MM.1S (cell line): ENCODE results near the gene HS3ST6.
"Not testable (repeated sequence)": the region's sequence is repeated elsewhere in the genome, so short reads cannot be mapped to it uniquely, and the experiment has no call there.

Source experiments
- DNase-seq: peaks from one replicate; pipeline ENCODE4 v3.0.0-alpha.2; 2015
- H2AFZ ChIP-seq: fragments of 300-600 bp; sonication (generic); 2 replicates; pipeline ENCODE4 v1.6.0; 2016; ENCODE audit warnings: antibody characterized with exemption, low read length
- H3F3A ChIP-seq: fragments of 300-600 bp; sonication (generic); 2 replicates; pipeline ENCODE4 v1.6.1; 2016; ENCODE audit warnings: mild to moderate bottlenecking, antibody characterized with exemption, low read length, moderate library complexity, mixed read lengths; ENCODE audit not compliant: insufficient read depth
- H3K27ac ChIP-seq: fragments of 300-600 bp; sonication (generic); 2 replicates; pipeline ENCODE4 v1.5.1; 2016; ENCODE audit warnings: mild to moderate bottlenecking, low read length
- H3K27me3 ChIP-seq: fragments of 300-600 bp; sonication (generic); replicated peaks from 2 replicates; pipeline ENCODE4 v1.6.0; 2016; ENCODE audit warnings: low read length; ENCODE audit not compliant: insufficient read depth
- H3K36me3 ChIP-seq: fragments of 300-600 bp; sonication (generic); replicated peaks from 2 replicates; pipeline ENCODE4 v1.6.1; 2016; ENCODE audit warnings: mild to moderate bottlenecking, low read length, mixed read lengths; ENCODE audit not compliant: insufficient read depth
- H3K4me1 ChIP-seq: fragments of 300-600 bp; sonication (generic); 2 replicates; pipeline ENCODE4 v1.6.1; 2016; ENCODE audit warnings: low read length, mixed read lengths
- H3K4me2 ChIP-seq: fragments of 300-600 bp; sonication (generic); 2 replicates; pipeline ENCODE4 v1.6.0; 2016; ENCODE audit warnings: low read depth, low read length
- H3K4me3 ChIP-seq: fragments of 300-600 bp; sonication (generic); 2 replicates; pipeline ENCODE4 v1.5.1; 2016; ENCODE audit warnings: low read length, mixed read lengths
- H3K79me2 ChIP-seq: fragments of 300-600 bp; sonication (generic); 2 replicates; pipeline ENCODE4 v1.6.1; 2016; ENCODE audit warnings: mixed run types, low read length, mixed read lengths
- H3K9ac ChIP-seq: fragments of 300-600 bp; sonication (generic); 2 replicates; pipeline ENCODE4 v1.6.1; 2016; ENCODE audit warnings: low read length, mixed read lengths
- H3K9me2 ChIP-seq: fragments of 300-600 bp; sonication (generic); replicated peaks from 2 replicates; pipeline ENCODE4 v1.6.1; 2016; ENCODE audit warnings: mild to moderate bottlenecking, low read length, mixed read lengths; ENCODE audit not compliant: insufficient read depth
- H3K9me3 ChIP-seq: fragments of 300-600 bp; sonication (generic); replicated peaks from 2 replicates; pipeline ENCODE4 v1.6.1; 2016; ENCODE audit warnings: mild to moderate bottlenecking, low read length, mixed read lengths; ENCODE audit not compliant: insufficient read depth
- H4K20me1 ChIP-seq: fragments of 300-600 bp; sonication (generic); 2 replicates; pipeline ENCODE4 v1.6.1; 2016; ENCODE audit warnings: mild to moderate bottlenecking, low read length, moderate library complexity, mixed read lengths; ENCODE audit not compliant: insufficient read depth
- CTCF ChIP-seq: fragments of 300-600 bp; sonication (generic); IDR thresholded peaks from 2 replicates; pipeline ENCODE4 v1.5.1; 2016; ENCODE audit warnings: antibody characterized with exemption, low read length, mixed read lengths
- EZH2 ChIP-seq: fragments of 300-600 bp; sonication (generic); optimal IDR thresholded peaks from 2 replicates; pipeline ENCODE3; 2017; ENCODE audit warnings: low read depth, mild to moderate bottlenecking, antibody characterized with exemption, low read length, mixed read lengths
- EZH2phosphoT487 ChIP-seq: fragments of 300-600 bp; sonication (generic); IDR thresholded peaks from 2 replicates; pipeline ENCODE4 v1.6.1; 2018; ENCODE audit warnings: antibody characterized with exemption, low read length

HS3ST6 gene

GRCh38 chr16:1877089-1877488, 41.1 kb downstream of the HS3ST6 start:
- no peaks in the 10 kb centered on the region for H3K79me2 ChIP-seq
- no peak overlapping the region for H3K4me2 ChIP-seq
- H3K4me3 ChIP-seq: no peak overlapping the region
- 0 out of 2 replicates have a peak, but pooled peaks cover 4% of the 10 kb centered on the region for H3K4me1 ChIP-seq
- no peaks in the 10 kb centered on the region for H4K20me1 ChIP-seq
- H3F3A ChIP-seq: peaks cover 6% of the 10 kb centered on the region; the same call in 1 of the 2 replicates
- DNase-seq: no peak
- no peaks in the 10 kb centered on the region for H3K9me3 ChIP-seq
- TF ChIP-seq EZH2phosphoT487 (no peak), CTCF (no peak), EZH2 (no peak)
- no peaks in the 10 kb centered on the region for H3K27me3 ChIP-seq
- no peak overlapping the region for H2AFZ ChIP-seq
- H3K9ac ChIP-seq: no peak overlapping the region
- no peak overlapping the region for H3K27ac ChIP-seq
- no peaks in the 10 kb centered on the region for H3K36me3 ChIP-seq
- no peaks in the 10 kb centered on the region for H3K9me2 ChIP-seq

DNA sequence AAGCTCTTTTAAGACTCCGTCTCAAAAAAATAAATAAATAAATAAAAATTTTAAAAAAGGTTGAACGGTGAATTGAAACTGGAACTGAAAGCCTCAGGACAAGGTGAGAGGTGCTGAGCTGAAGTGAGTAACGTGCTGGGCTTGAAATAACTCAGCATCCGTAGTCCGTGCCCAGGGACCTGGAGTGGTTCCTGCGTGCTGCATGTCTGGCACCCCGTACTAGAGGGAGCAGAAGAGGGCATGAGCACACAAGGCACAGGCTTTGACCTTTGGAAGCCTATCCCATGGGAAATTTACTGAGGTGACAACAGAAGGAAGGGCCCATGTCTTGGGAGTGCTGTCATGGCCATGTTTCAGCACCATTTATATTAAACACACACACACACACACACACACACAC, 41.7 kb downstream of the HS3ST6 start:
- DNase-seq: peak; percentile 86
- Histone ChIP-seq H3F3A (peaks cover 6% of the 10 kb centered on the region; the same call in 1 of the 2 replicates), H2AFZ (0 out of 2 replicates have a peak overlapping the region, but pooled peaks have one; percentile 34), H3K79me2 (no peaks in the 10 kb centered on the region), H3K27me3 (no peaks in the 10 kb centered on the region), H3K36me3 (no peaks in the 10 kb centered on the region), H3K4me3 (peak overlapping the region; percentile 24; the same call in 1 of the 2 replicates), H4K20me1 (no peaks in the 10 kb centered on the region), H3K27ac (peak overlapping the region; percentile 33; the same call in 1 of the 2 replicates), H3K4me1 (0 out of 2 replicates have a peak, but pooled peaks cover 4% of the 10 kb centered on the region), H3K9me3 (no peaks in the 10 kb centered on the region), H3K9ac (no peak overlapping the region), H3K4me2 (peak overlapping the region; percentile 47; the same call in 1 of the 2 replicates), H3K9me2 (no peaks in the 10 kb centered on the region)
- TF ChIP-seq EZH2phosphoT487 (no peak), CTCF (no peak), EZH2 (no peak)

DNA sequence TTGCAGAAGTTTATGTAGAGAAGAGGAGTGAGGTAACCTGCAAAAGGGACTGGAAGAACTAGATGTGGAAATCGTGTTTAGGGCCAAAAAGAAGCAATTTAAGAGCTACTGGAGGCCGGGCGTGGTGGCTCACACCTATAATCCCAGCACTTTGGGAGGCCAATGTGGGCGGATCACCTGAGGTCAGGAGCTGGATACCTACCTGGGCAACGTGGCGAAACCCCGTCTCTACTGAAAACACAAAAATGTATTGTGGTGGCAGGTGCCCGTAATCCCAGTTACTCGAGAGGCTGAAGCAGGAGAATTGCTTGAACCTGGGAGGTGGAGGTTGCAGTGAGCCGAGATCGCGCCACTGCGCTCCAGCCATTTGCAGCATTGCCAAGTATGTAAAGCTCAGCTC, 42.1 kb downstream of the HS3ST6 start:
- peak; percentile 41 for DNase-seq
- Histone ChIP-seq H3K4me3 (peak overlapping the region; percentile 24; the same call in 1 of the 2 replicates), H3K27ac (peak overlapping the region; percentile 33; the same call in 1 of the 2 replicates), H2AFZ (0 out of 2 replicates have a peak overlapping the region, but pooled peaks have one; percentile 34), H3K4me2 (peak overlapping the region; percentile 47; the same call in 1 of the 2 replicates)
- not testable (repeated sequence) for H3K36me3 ChIP-seq, H3K9ac ChIP-seq, H4K20me1 ChIP-seq, H3K9me2 ChIP-seq, H3K9me3 ChIP-seq, H3K27me3 ChIP-seq, H3F3A ChIP-seq, H3K79me2 ChIP-seq, H3K4me1 ChIP-seq

GRCh38 chr16:1874854-1875253, 43.4 kb downstream of the HS3ST6 start:
- DNase-seq: no peak
- H3K9me3 ChIP-seq: no peaks in the 10 kb centered on the region
- H3K4me2 ChIP-seq: no peak overlapping the region
- peaks cover 6% of the 10 kb centered on the region; the same call in 1 of the 2 replicates for H3F3A ChIP-seq
- H3K9me2 ChIP-seq: no peaks in the 10 kb centered on the region
- no peak overlapping the region for H3K9ac ChIP-seq
- no peaks in the 10 kb centered on the region for H3K79me2 ChIP-seq
- H3K27ac ChIP-seq: no peak overlapping the region
- H3K36me3 ChIP-seq: no peaks in the 10 kb centered on the region
- TF ChIP-seq EZH2phosphoT487 (no peak), EZH2 (no peak), CTCF (no peak)
- no peaks in the 10 kb centered on the region for H4K20me1 ChIP-seq
- H3K4me1 ChIP-seq: 0 out of 2 replicates have a peak, but pooled peaks cover 4% of the 10 kb centered on the region
- no peaks in the 10 kb centered on the region for H3K27me3 ChIP-seq
- no peak overlapping the region for H2AFZ ChIP-seq
- no peak overlapping the region for H3K4me3 ChIP-seq
